DMS53 treated with DMSO at 0.1 percent for 48 hours (cell line): ENCODE measurements around the gene PDPK1.
"Not testable (repeated sequence)": the region's sequence is repeated elsewhere in the genome, so short reads cannot be mapped to it uniquely, and the experiment has no call there.

Experiments
- DNase-seq: peaks from one replicate; lab custom pipeline; 2025; ENCODE audit not compliant: unreplicated experiment; lab: John Stamatoyannopoulos, UW

Gene PDPK1

GRCh38 chr16:2586241-2586640, 48.4 kb downstream of the PDPK1 start:
- no peak for DNase-seq

GRCh38 chr16:2586901-2587480, 49.2 kb downstream of the PDPK1 start:
- DNase-seq, result no peak

DNA sequence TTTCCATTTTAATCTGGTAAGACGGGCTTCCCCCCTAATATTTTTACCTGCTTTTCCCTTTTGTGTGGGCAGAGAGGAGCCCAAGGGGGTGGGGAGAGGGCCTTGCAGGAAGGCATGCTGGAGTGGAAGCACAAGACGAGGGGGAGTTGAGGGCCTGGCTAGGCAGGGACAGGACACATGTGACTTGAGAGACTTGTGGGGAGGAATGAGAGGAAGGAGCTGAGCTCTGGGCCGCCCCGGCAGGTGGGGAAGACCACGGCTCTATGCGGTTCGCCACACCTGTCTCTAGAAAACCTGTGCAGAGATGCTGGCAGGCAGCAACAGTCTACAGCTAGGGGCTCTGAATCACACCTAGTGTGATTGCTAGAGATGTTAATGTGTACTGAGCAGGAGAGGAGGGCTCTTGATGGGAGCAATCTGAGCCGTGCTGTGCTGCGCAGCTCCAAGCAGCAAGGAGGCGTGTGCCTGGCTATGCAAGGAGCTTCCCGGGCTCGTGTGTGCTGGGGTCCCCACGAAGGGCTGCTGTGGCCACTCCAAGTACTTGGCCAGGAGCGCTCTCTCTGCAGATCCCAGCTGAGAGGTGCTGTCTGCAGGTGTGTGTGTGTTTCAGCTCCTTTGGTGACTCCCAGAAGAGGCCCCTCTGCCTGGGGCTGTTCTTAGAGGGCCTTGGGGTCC, 50.2 kb downstream of the PDPK1 start:
- DNase-seq, result no peak

DNA sequence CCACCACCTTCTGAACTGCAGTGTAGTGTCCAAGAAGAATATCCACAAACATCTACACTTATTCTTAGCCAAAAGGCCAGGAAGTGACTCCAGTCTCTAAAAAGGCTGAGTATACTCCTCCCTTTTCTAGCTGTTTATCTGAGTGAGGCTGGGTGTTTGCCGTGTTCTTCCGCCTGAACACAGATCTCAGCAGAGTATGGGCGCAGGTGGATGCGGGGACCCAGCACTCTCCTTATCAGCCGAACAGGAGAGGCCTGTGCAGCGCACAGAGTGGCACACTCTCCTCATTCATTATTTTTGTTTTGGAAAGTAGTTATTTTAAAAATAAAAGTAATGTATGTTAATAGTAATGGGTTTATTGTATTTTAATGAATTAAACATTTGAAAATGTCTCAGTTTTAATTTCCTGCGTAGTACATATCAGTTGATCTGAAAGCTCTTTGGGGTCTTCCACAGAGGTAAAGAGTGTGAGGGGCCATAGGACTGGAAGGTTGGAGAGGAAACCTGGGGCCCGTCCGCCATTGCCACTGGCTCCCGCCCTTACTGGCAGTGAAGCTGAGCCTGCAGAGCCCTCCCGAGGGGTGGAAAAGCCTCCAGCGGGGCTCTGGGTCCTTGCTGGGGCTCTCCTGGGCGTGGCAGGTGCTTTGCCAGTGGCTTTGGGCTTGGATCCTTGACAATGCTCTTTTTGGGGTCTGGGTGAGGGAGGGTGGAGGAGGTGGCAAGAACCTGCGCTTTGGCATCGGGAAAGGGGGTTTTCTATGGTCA, 53.8 kb downstream of the PDPK1 start:
- DNase-seq, result no peak

DNA sequence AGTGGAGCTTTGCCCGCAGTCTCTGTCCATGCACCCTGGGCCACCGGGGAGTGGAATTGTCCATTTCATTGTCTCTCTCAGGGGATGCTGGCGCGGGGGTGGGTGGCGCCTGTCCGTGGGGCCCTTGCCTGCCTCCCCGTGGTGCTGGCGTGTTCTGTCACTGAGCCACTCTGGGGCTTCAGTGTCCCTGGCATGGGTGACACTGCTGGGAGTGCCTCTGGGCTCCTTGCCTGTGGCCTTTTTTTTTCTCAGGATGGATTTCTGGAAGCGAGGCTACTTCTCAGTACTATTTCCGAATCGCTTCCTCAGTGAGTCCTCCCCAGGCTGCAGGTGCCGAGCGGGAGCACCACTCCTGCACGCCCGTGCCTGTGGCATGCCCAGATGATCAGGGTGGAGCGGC, 55.0 kb downstream of the PDPK1 start:
- DNase-seq, result no peak

- DNase-seq, result no peak
Observed at GRCh38 chr16:2595393-2596205, 57.8 kb downstream of the PDPK1 start.

DNA sequence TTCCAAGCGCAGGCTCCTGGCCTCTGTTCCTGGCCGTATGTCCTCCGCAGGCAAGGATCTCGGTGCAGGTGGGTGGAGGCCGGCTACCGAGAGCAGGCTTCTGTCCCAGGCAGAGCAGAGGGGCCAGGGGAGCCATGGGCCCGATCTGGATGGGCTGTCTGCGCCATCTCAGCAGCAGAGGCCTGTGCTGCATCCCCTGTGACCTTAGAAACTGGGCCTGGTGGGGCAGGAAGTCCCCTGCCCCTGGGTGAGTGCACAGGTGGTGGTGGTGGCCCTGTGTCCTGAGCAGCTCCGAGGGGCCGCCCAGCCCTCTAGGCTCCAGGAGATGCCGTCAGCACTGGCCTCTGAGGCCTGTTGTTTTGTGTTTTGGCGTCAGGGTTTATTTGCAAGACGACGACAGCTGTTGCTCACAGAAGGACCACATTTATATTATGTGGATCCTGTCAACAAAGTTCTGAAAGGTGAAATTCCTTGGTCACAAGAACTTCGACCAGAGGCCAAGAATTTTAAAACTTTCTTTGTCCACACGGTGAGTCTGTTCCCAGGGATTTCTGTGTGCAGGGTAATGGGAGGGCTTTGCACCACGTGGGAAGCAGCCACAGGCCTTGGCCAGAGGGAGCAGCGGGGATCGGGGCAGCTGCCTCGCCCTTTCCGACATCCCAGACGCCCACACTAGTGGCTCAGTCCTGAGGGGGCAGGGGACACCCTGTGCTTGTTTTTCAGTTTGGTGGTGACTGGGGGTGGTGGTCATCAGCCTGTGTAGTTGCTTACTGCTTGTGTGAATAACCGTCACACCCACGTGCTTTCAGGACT, 59.1 kb downstream of the PDPK1 start:
- no peak for DNase-seq

GRCh38 chr16:2597560-2597902, 59.7 kb downstream of the PDPK1 start:
- DNase-seq, result no peak

- no peak for DNase-seq
Observed at GRCh38 chr16:2598133-2598641, 60.4 kb downstream of the PDPK1 start.

DNA sequence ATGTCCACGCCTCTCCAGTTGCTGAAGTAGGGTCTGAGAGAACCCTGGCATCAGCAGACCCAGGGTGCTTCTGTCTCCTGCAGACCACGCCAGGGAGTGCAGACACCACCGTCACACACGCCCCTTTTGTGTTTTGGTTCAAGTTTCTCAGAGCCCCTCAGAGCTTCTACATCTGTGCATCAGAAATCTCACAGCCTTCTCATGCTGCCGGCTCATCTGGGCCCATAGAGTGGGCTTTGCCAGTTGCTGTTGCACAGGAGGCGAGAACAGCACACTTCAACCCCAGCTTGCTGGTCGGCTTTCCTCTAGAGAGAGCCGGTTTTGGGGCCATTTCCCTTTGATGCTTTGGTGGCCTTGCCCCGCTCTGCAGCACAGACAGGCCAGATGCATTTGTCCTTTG, 60.9 kb downstream of the PDPK1 start:
- DNase-seq, result no peak

DNA sequence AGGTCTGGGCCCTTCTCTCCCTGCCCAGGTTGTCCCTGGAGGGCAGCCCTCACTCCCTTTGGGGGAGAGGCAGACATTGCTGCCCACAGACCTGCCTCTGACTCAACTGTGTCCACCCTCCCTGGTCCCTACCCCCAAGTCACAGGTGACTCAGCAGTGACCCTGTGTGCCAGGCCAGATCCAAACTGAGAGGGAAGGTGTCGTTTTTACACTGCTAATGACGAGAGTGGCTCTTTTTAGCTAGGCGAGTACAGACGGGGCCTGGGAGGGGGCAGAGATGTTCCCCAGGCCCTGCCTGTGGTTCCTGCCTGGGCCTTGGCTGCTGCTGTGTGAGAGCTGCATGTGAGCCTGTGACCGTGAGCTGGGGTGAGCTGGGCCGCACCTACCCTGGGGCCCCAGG, 61.3 kb downstream of the PDPK1 start:
- DNase-seq, result not testable (repeated sequence)

DNA sequence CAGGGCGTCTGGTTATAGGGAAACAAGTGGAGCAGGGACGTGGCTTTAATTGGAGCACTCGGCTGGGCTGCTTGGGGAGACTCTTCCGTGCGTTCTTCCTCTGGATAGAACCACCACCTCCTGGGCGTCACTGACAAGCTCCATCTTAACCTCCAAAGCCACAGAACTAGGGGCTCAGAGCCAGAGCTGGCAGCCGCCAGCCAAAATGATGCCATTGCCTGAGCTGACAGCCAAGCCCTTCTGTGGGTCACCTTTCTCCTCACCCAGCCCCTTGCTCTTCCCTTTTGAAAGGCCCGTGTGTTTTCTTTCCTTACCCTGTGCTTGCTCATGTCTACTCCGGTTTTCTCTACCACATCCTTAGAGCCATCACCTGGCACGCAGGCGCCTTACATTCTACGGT, 62.0 kb downstream of the PDPK1 start:
- not testable (repeated sequence) for DNase-seq

DNA sequence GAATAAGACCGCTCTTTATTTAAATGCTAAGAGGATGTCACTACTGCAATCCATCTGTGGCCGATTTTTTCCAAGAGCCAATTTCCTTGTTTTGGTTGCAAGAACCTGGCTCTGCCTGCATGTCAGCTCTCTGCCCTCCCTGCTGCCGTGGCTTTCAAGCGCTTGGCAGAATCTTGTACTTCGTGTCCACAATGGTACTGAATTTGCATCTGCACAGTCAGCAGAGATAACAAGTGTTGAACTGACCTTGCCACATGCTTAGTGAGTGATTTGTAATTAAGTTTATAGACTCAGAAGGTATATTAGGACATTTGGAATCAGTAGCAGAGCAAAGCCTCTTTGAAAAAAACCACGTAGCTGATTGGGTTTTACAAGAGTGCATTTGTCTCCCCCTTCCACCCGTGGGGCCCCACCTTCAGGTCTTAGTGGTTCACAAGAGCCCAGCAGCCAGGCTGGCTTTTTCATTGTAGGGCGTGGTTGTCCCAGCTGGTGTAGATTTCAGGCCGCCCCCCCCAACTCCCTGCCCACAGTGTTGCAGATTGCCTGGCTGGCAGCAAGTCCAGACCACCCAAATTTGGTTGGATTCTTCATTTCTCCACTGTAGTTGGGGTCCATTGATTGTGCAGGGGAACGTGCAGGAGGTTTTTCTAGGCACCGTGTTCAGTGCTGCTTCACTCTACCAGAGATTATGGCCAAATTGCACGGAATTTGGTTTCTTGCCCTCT, 63.6 kb downstream of the PDPK1 start:
- DNase-seq, result not testable (repeated sequence)

- DNase-seq, result not testable (repeated sequence)
Observed at GRCh38 chr16:2602175-2602574, 64.4 kb downstream of the PDPK1 start.

DNA sequence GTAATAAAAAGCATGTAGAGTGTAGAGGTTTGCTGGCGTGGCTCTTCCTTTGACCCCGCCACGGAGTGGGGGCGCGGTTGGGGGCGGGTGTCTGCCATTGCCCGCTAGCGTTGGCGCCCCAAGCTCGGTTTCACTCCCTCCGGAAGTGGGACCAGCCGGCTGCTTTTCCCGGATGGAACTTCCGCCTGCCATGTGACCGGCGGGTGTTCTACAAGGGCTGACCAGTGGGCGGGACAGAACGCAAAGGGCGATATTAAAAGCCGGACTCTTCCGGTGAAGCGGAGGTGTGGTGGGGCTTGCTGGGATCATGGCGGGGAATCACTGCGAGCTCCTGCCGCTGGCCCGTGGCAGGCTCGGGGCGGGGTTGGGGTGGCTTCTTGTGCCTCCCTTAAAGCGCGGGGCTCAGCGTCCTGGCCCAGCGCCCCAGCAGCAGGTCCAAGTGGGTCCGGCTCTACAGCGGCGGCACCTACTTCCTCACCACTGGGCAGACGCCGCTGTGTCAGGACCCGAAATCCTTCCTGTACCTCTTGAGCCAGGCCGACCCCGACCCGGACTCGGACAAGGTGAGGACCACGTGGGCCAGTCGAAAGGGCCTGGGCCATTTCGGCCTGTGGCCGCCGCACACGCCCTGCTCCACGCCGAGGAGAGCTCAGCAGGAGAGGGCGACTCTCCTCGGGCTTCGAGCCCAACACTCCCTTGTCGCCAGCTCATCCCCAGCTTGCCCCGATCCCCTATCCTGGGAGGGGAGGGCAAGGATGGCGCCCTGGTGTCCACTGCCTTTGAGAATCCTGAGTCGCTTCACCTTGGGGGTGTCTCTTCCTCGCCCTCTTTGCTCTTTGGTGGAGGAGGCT, 65.6 kb downstream of the PDPK1 start:
- peak; percentile 75 for DNase-seq

- not testable (repeated sequence) for DNase-seq
Observed at GRCh38 chr16:2604016-2604369, 66.2 kb downstream of the PDPK1 start.

DNA sequence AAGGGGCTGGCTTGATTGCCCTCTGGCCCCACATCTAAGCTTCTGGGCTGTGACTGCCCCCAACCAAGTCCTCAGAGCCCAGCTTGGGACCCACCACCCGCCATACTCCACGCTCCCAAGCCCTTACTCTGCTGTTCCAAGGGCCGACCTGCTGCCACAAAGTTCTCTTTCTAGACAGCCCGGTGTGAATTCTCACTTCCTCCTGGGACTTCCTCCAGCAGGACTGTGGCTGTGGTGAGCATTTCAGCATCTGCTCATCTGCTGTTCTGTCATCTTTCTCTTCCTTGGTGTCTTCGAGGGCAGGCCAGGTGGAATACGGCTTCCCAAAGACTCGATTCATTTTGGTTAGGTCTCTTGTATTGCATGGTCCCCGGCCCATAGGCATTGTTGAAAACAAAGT, 69.0 kb downstream of the PDPK1 start:
- not testable (repeated sequence) for DNase-seq

DNA sequence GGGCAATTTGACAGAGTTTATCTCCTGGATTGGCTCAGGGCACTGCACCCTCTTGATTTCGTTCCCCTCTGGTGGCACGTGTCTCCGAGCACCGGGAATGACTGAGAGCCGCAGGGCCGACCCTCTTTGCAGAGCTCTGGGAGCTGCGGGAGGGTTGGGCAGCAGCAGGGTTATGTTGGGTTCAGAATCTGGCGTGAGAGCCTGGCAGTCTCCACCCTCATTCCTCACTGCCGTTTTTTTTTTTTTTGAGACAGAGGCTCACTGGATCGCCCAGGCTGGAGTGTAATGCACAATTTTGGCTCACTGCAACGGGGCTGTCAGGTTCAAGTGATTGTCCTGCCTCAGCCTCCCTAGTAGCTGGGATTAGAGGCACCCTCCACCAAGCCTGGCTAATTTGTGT, 71.5 kb downstream of the PDPK1 start:
- not testable (repeated sequence) for DNase-seq
